Epithelial cell of proximal tubule (primary cell): ENCODE data around the gene COL4A1. TPM values are rescaled to one million over a fixed set of nuclear protein-coding genes. Genes with fewer than 3 reads are reported as not detected.

Experiments
- DNase-seq: peaks from one replicate; pipeline ENCODE4 v3.0.0-alpha.2; 2011; ENCODE audit warnings: low read depth
- H3K4me3 ChIP-seq: 2 replicates; pipeline ENCODE4 v1.5.1; 2011; ENCODE audit warnings: low read depth, mild to moderate bottlenecking, low read length
- total RNA-seq: library from RNA; depleted of rRNA; stranded (reverse); fragments of >200 nt; gene quantifications from 2 replicates; pipeline ENCODE4 v1.2.3, GENCODE V29; 2015
- TF ChIP-seq, protein P1 (sequence below): conservative IDR thresholded peaks from 2 replicates; pipeline ENCODE4 v1.5.1; 2012; ENCODE audit warnings: low read depth, mild to moderate bottlenecking, low read length

COL4A1 gene
- total RNA-seq, 1 donor from 2014 or later, result 547 TPM

DNA sequence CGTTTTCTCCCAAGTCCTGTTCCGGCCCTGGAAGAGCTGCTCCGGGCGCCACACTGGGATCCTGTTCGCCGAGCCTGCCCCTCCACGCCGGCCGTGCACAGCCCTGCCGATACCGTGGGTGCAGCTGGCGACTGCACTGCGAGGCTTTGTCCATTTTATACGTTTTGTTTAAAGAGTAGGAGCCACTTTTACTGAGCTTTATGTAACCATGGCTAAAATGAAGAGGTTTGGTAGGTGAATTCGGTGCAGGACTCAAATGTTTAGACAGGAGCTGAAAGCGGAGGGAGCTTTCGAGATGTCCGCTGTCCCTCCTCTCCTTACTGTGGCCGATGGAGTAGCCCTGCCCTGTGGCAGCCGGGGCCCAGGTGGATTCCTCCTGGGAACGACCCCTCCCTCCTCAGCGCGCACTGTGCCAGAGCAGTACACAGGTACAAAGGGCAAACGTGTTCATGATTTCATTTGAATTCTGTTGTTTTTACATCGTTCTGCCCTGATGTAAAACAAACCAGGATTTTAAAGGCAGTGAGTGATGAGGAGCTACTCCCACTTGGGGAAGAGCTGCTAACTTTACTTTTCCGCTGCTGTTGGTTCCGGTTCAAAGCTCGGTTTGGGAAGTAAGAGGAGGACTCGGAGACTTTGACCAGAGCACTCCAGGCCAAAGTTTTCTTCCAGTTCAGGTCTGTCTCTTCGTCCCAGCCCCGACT lies 1.9 kb upstream of the COL4A1 start:
- peak overlapping the region; percentile 80 for H3K4me3 ChIP-seq
- DNase-seq, result no peak
- TF ChIP-seq, protein P1, sequence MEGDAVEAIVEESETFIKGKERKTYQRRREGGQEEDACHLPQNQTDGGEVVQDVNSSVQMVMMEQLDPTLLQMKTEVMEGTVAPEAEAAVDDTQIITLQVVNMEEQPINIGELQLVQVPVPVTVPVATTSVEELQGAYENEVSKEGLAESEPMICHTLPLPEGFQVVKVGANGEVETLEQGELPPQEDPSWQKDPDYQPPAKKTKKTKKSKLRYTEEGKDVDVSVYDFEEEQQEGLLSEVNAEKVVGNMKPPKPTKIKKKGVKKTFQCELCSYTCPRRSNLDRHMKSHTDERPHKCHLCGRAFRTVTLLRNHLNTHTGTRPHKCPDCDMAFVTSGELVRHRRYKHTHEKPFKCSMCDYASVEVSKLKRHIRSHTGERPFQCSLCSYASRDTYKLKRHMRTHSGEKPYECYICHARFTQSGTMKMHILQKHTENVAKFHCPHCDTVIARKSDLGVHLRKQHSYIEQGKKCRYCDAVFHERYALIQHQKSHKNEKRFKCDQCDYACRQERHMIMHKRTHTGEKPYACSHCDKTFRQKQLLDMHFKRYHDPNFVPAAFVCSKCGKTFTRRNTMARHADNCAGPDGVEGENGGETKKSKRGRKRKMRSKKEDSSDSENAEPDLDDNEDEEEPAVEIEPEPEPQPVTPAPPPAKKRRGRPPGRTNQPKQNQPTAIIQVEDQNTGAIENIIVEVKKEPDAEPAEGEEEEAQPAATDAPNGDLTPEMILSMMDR, result no peak

- TF ChIP-seq, protein P1, result no peak
- no peak for DNase-seq
- peak overlapping the region; percentile 80 for H3K4me3 ChIP-seq
Measured at GRCh38 chr13:110307767-110308655, 1.1 kb upstream of the COL4A1 start.

- no peak for DNase-seq
- peak overlapping the region; percentile 80 for H3K4me3 ChIP-seq
- TF ChIP-seq, protein P1, result no peak
Measured at GRCh38 chr13:110306340-110306959, 507 bp downstream of the COL4A1 start.

DNA sequence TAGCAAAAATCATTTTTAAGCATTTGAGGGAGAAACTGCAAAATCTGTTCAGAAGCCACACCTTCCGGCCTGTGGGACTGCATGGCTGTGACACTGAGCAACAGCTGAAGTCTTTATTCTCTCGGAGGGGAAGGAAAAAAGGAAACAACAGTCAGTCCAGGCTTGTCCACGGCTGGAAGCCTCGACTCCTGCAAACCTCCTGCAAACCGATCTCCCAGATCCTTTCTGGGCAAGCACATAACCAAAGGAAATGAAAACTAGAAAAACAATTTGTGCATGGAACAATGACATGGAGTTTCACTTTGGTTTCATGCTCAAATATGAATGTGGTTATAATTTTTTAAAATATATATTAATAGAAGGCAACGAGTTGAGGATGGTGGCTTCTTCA lies 1.0 kb downstream of the COL4A1 start:
- TF ChIP-seq, protein P1, result no peak
- peak overlapping the region; percentile 80 for H3K4me3 ChIP-seq
- DNase-seq, result no peak

- no peak for DNase-seq
- TF ChIP-seq, protein P1, result no peak
- peak overlapping the region; percentile 80 for H3K4me3 ChIP-seq
Measured at GRCh38 chr13:110305544-110305943, 1.4 kb downstream of the COL4A1 start.

DNA sequence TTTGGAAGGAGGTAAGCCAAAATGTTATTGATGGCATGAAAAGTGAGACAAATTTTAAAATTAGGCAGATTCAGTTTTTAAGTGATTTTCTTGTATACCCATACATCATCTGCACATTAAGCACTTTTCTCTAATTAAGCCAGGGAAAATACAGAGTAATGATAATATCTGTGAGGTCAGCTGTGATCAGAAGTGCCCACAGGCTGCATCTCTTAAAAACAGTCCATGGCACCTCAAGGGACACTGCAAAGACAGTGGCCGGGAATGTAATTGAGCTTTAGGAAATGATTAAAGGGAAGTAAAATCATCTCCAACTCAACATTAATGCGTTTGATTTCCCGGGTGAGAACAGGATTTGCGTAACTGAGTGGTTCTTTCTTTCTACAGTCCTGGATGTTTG lies 2.0 kb downstream of the COL4A1 start:
- DNase-seq, result no peak
- H3K4me3 ChIP-seq, result peak overlapping the region; percentile 80
- TF ChIP-seq, protein P1, result no peak
